CD14-positive monocyte (primary cell): Measurements from ENCODE around the gene FUT8. TPM values are rescaled to one million over a fixed set of nuclear protein-coding genes. Genes with fewer than 3 reads are reported as not detected.
"Not testable (repeated sequence)": the region's sequence is repeated elsewhere in the genome, so short reads cannot be mapped to it uniquely, and the experiment has no call there.

Experiments used
- DNase-seq, 3 donors: peaks; one replicate each; pipeline ENCODE4 v3.0.0-alpha.2; 2011 to 2022
- H2AFZ ChIP-seq: 2 replicates; pipeline ENCODE4 v1.6.0; 2012; ENCODE audit warnings: mild to moderate bottlenecking, low read depth, low read length, inconsistent platforms; ENCODE audit not compliant: insufficient read depth, poor library complexity, severe bottlenecking
- H3K27ac ChIP-seq, 2 donors: 1 replicate in 1 of 2; 2 replicates in 1 of 2; pipeline ENCODE4 v1.5.1; 2012 to 2013; ENCODE audit warnings: low read length in 2 of 2, control low read depth in 1 of 2, inconsistent platforms in 1 of 2, low read depth in 1 of 2, mild to moderate bottlenecking in 1 of 2
- H3K27me3 ChIP-seq, 2 donors: one replicate each; pipeline versions ENCODE4 v1.6.0 to v1.6.1; 2011 to 2013; ENCODE audit warnings: low read length in 2 of 2; ENCODE audit not compliant: control insufficient read depth in 2 of 2, insufficient read depth in 2 of 2
- H3K36me3 ChIP-seq, 2 donors: replicated peaks in 1 of 2; 1 replicate in 1 of 2; 2 replicates in 1 of 2; pipeline versions ENCODE4 v1.5.1 to v1.6.1; 2012 to 2013; ENCODE audit warnings: low read length in 2 of 2, control low read depth in 1 of 2, inconsistent platforms in 1 of 2, mild to moderate bottlenecking in 1 of 2; ENCODE audit not compliant: insufficient read depth in 2 of 2, control insufficient read depth in 1 of 2
- H3K4me1 ChIP-seq, 2 donors: 1 replicate in 1 of 2; 2 replicates in 1 of 2; pipeline versions ENCODE4 v1.5.1 to v1.6.1; 2012 to 2013; ENCODE audit warnings: low read length in 2 of 2, control low read depth in 1 of 2, inconsistent platforms in 1 of 2, mild to moderate bottlenecking in 1 of 2, moderate library complexity in 1 of 2; ENCODE audit not compliant: insufficient read depth in 2 of 2, control insufficient read depth in 1 of 2
- H3K4me2 ChIP-seq: replicated peaks from 2 replicates; pipeline ENCODE3; 2012; ENCODE audit warnings: low read length, moderate library complexity, mild to moderate bottlenecking; ENCODE audit not compliant: poor library complexity, severe bottlenecking; ENCODE audit errors: extremely low read depth
- H3K4me3 ChIP-seq, 3 experiments: fragments of 200-600 bp in 1 of 3; sonication (generic) in 1 of 3; replicated peaks in 1 of 3; 1 replicate in 2 of 3; 2 replicates in 1 of 3; pipeline ENCODE4 v1.5.1; 2011 to 2013; ENCODE audit warnings: low read length in 3 of 3, mild to moderate bottlenecking in 3 of 3, control low read depth in 2 of 3, low read depth in 2 of 3, inconsistent platforms in 1 of 3, moderate library complexity in 1 of 3
- H3K79me2 ChIP-seq: 2 replicates; pipeline ENCODE4 v1.6.0; 2012; ENCODE audit warnings: mild to moderate bottlenecking, control low read depth, inconsistent platforms, low read length, moderate library complexity; ENCODE audit not compliant: insufficient read depth
- H3K9ac ChIP-seq: 2 replicates; pipeline ENCODE4 v1.6.0; 2017; ENCODE audit warnings: low read length, mild to moderate bottlenecking; ENCODE audit not compliant: insufficient read depth, poor library complexity, severe bottlenecking
- H3K9me3 ChIP-seq, 2 donors: replicated peaks in 1 of 2; 1 replicate in 1 of 2; 2 replicates in 1 of 2; pipeline versions ENCODE4 v1.5.1 to v1.6.1; 2012 to 2013; ENCODE audit warnings: low read length in 2 of 2, control low read depth in 1 of 2; ENCODE audit not compliant: control insufficient read depth in 1 of 2, insufficient read depth in 1 of 2
- H4K20me1 ChIP-seq: 2 replicates; pipeline ENCODE4 v1.6.0; 2012; ENCODE audit warnings: mild to moderate bottlenecking, low read length, control low read depth, moderate library complexity; ENCODE audit not compliant: insufficient read depth
- H3K27ac Mint-ChIP-seq, 7 donors: one replicate each; pipeline ENCODE4 v1.8.0; 2020; ENCODE audit warnings: mild to moderate bottlenecking in 7 of 7, mixed read lengths in 7 of 7, moderate library complexity in 6 of 7, inconsistent platforms in 2 of 7
- H3K27me3 Mint-ChIP-seq, 3 donors: one replicate each; pipeline ENCODE4 v1.8.0; 2021 to 2022; ENCODE audit warnings: low read depth in 3 of 3, mild to moderate bottlenecking in 3 of 3, mixed read lengths in 3 of 3, moderate library complexity in 3 of 3, inconsistent platforms in 1 of 3
- H3K36me3 Mint-ChIP-seq, 2 donors: one replicate each; pipeline ENCODE4 v1.8.0; 2020; ENCODE audit warnings: mixed read lengths in 2 of 2, inconsistent platforms in 1 of 2, mild to moderate bottlenecking in 1 of 2
- H3K4me1 Mint-ChIP-seq: one replicate; pipeline ENCODE4 v1.8.0; 2020; ENCODE audit warnings: mild to moderate bottlenecking, mixed read lengths
- H3K4me3 Mint-ChIP-seq, 2 donors: one replicate each; pipeline ENCODE4 v1.8.0; 2020; ENCODE audit warnings: mild to moderate bottlenecking in 2 of 2, mixed read lengths in 2 of 2, moderate library complexity in 1 of 2
- H3K9me3 Mint-ChIP-seq, 7 donors: one replicate each; pipeline ENCODE4 v1.8.0; 2020 to 2022; ENCODE audit warnings: mixed read lengths in 7 of 7, mild to moderate bottlenecking in 6 of 7, moderate library complexity in 6 of 7, inconsistent platforms in 2 of 7
- CTCF ChIP-seq: fragments of 200-600 bp; IDR thresholded peaks from one replicate; pipeline ENCODE4 v1.8.0; 2022; ENCODE audit warnings: antibody characterized with exemption, mild to moderate bottlenecking
- WGBS: methylation state at CpG from one replicate; pipeline ENCODE4 v1.1.5; 2013; ENCODE audit warnings: missing lambda C conversion rate; ENCODE audit not compliant: insufficient coverage; 5-methylcytosine and 5-hydroxymethylcytosine counted together
- intact Hi-C, 2 donors: fragments of 100-400 bp; cut with micrococcal nuclease; formaldehyde crosslinking; loops; one replicate each; pipeline versions ENCODE4 v1.15.0 to v1.15.1; 2023
- polyA plus RNA-seq, 3 donors: library from polyadenylated mRNA; depleted of rRNA in 1 of 3; unstranded in 2 of 3; stranded (reverse) in 1 of 3; fragments of 300-500 nt in 2 of 3; fragments of >200 nt in 1 of 3; fragmentation: Illumina TruSeq in 2 of 3; gene quantifications; 1 replicate in 2 of 3; 2 replicates in 1 of 3; pipeline ENCODE4 v1.2.3, GENCODE V29; 2012 to 2021

FUT8 gene
- polyA plus RNA-seq, 3 donors = 1.6 to 5.1 (median 5.0) TPM

DNA sequence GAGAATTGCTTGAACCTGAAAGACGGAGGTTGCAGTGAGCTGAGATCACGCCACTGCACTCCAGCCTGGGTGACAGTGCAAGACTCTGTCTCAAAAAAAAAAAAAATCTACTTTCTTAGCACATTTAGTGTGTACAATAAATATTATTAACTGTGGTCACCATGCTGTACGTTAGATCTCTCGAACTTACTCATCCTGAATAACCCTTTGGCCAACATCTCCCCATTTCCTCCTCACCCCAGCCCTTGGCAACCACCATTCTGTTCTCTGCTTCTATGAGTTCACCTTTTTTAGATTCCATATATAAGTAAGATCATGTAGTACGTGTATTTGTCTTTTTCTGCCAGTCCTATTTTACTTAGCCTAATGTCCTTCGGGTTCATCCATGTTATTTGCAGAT, 13.4 kb downstream of the FUT8 start:
- Histone ChIP-seq H3K27me3 (no peaks in the 10 kb centered on the region), H2AFZ (no peak overlapping the region), H3K4me2 (no peak overlapping the region), H3K4me1 (no peaks in the 10 kb centered on the region), H3K9ac (no peak overlapping the region), H3K27ac (no peak overlapping the region), H3K9me3 (no peaks in the 10 kb centered on the region), H3K36me3 (no peaks in the 10 kb centered on the region), H3K4me3 (no peak overlapping the region), H3K79me2 (no peaks in the 10 kb centered on the region), H4K20me1 (no peaks in the 10 kb centered on the region)
- no peak for TF ChIP-seq CTCF
- DNase-seq = no peak
- H3K27me3 Mint-ChIP-seq = peaks cover 0 to 2% (median 0%) of the 10 kb centered on the region in 3 donors
- intact Hi-C loops = no loop called here
- peaks cover 0 to 2% (median 0%) of the 10 kb centered on the region in 7 donors for H3K9me3 Mint-ChIP-seq
- H3K36me3 Mint-ChIP-seq = peaks cover 0 to 2% of the 10 kb centered on the region in 2 donors
- peaks cover 1% of the 10 kb centered on the region for H3K4me1 Mint-ChIP-seq
- no peak overlapping the region for H3K4me3 Mint-ChIP-seq
- no CpG with 5 or more reads among the region's 6 CpGs for WGBS
- peak overlapping the region in 1 of 7 donors; percentile 0 for H3K27ac Mint-ChIP-seq

GRCh38 chr14:65426902-65427301, 14.4 kb downstream of the FUT8 start:
- H3K9me3 ChIP-seq, H3K4me2 ChIP-seq, H3K36me3 Mint-ChIP-seq, H2AFZ ChIP-seq, H3K27me3 Mint-ChIP-seq, H3K4me3 Mint-ChIP-seq, intact Hi-C loops, H3K27ac ChIP-seq, H4K20me1 ChIP-seq, H3K36me3 ChIP-seq, H3K79me2 ChIP-seq, H3K27me3 ChIP-seq, H3K4me3 ChIP-seq, H3K9ac ChIP-seq, H3K9me3 Mint-ChIP-seq, DNase-seq, H3K4me1 Mint-ChIP-seq, H3K4me1 ChIP-seq: not testable (repeated sequence)
- peak overlapping the region in 2 of 7 donors; percentile 11 to 50 for H3K27ac Mint-ChIP-seq
- 100% methylated on average over 1 of the region's 12 CpGs for WGBS
